NCI-H1694 treated with DMSO at 0.1 percent for 48 hours (cell line): ENCODE measurements around the gene YWHAH.
A peak's percentile ranks its signal among the peaks of the same experiment; 100 is the strongest.
"Not testable (repeated sequence)": the region's sequence is repeated elsewhere in the genome, so short reads cannot be mapped to it uniquely, and the experiment has no call there.

Source experiments
- DNase-seq: peaks from one replicate; lab custom pipeline; 2025; lab: John Stamatoyannopoulos, UW

Gene YWHAH

DNA sequence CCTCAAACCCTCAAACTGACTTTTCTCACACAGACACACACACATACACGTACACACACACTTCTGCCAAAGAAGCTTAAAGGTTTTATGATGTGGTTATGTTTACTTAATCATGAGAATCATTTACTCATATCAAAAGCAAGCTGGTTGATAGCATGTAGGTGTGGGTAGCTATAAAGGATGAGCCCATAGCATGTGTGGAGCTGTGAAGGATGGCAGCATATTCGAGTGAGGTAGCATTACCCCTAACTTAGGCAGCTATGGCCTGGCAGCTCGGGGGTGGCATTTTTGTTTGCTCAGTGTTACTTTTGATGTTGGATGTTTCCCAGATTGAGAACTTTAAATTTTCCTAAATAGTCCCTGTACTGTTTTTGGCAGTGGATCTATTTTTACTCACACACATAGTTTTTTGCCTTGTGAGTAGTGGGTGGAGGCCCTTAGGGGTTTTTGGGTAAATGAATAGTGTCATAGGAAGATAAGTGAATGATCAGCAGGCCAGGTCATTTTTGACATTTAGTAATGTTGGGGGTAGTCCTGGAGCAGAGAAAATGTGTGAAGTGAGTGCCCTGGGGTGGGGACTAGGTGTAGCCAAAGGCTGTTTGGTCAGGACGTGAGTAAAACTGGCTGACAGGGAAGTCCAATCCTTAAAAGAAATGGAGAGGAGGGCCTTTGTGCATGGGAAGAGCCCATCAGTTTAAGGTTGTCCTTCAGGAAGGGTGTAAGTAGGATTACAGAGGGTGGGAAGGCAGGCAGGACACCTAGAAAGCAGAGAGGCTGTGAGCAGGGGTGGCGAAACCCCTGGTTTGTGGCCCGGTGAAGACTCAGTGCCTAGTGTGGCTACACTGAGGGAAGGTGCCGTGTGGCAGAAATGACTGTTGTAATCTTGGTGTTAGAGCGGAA is 7.1 kb downstream of the YWHAH start:
- DNase-seq: no peak

DNA sequence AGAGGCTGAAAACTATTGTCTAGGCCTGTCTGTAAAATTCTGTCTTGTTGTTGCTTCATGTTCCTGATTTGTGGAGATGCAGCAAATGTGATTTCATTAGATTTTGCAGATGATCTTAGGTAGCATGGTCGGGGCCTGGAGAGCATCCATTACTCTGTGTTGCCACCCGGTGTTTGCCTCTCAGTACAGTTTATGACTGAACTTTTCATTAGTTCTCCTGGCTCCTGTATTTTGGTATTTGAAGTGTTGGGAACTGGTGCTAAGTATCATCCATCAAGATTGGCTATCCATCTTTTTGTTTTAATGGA is 7.7 kb downstream of the YWHAH start:
- DNase-seq: no peak

DNA sequence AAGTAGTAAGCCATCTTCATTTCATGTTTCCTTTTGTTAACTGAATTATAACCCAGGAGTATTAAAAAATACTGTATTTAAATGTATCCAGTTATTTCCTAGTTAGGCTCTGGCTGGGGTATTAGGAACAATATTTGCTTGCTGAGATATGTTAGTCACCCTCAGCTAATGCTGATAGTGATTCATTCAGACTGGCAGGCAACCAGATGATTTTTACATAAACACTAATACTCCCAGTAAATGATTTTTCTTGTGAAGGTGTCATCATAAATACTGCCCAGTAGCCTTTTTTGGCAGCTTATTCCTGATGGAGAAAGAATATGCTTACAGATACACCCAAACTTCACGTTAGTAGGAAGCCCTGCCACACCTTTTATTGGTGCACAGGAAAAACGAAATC is 8.1 kb downstream of the YWHAH start:
- DNase-seq: no peak

DNA sequence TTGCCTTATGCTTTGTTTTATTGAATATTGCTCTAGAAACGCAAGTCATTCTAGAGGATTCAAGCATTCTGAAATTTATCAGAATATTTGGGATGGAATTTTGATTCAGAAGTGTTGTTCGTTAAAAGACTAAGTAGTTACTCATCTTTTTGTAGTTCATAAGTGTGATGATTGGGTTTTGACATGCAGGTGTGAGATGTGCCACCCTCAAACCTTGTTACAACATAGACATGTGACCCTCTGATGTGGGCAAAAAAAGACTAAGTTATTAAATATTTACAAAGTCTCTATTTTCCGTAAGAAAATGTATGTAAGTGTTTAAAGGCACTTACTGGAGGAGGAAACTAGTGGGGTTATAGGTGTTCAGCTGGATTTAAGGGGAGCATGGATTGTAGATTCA is 8.9 kb downstream of the YWHAH start:
- DNase-seq: no peak

DNA sequence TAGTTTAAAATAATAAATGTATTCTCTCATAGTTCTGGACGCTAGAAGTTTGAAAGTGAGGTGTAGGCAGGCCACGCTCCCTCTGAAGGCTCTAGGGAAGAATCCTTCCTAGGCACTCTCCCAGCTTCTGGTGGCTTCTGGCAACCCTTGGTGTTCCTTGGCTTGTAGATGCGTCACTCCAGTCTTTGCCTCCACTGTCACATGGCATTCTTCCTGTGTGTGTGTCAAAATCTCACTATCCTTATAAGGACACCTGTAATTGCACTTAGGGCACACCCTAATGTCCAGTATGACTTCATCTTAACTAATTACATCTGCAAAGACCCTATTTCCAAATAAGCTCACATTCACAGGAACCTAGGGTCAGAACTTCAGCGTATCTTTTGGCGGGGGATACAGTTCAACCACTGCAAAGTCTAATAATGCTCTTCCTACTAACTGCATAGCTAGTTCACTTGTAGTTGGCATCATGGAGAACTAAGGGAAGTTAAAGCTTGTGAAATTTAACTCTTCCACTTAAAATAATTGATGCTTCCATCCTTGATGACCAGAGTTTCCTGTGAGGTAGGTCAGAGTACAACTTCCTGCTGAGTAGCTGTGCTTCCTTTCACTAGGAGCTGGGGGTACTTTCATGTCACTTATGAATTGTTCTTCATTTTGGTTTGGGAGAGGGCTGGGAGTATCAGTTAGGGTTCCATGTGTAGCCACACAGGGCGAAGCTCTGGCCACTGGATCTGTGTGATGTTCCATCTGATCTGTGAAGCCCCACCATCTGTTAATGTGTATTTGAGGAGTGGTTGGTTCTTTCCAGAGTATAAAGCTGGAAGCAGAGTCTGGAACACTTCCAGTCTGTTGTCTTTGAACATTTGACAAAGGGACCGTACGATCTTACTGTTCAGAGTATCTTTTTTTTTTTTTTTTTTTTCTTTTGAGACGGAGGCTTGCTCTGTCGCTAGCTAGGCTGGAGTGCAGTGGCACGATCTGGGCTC is 10.5 kb downstream of the YWHAH start:
- DNase-seq: no peak

DNA sequence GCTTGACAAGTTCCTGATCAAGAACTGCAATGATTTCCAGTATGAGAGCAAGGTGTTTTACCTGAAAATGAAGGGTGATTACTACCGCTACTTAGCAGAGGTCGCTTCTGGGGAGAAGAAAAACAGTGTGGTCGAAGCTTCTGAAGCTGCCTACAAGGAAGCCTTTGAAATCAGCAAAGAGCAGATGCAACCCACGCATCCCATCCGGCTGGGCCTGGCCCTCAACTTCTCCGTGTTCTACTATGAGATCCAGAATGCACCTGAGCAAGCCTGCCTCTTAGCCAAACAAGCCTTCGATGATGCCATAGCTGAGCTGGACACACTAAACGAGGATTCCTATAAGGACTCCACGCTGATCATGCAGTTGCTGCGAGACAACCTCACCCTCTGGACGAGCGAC is 12.0 kb downstream of the YWHAH start:
- DNase-seq: no peak

DNA sequence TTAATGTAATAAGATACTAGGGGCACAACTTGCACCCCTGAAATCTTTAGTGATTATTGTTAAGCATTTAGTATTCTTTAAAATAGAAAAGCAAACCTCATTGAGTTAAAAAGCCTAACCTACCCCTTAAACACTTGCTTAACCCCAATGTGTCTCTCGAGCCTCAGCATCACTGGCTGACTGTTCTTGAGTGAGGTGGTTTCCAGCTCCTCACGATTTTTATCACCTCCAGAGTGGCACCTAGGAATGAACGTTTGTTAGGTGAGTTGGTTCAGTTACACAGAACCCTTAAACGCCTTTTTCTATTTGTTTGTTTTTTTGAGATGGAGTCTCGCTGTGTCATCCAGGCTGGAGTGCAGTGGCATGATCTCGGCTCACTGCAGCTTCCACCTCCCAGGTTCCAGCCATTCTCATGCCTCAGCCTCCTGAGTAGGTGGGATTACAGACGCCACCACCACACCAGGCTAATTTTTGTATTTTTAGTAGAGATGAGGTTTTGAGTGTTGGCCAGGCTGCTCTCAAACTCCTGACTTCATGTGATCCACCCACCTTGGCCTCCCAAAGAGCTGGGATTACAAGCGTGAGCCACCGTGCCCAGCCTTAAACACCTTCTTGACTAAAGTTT is 13.7 kb downstream of the YWHAH start:
- DNase-seq: no peak

DNA sequence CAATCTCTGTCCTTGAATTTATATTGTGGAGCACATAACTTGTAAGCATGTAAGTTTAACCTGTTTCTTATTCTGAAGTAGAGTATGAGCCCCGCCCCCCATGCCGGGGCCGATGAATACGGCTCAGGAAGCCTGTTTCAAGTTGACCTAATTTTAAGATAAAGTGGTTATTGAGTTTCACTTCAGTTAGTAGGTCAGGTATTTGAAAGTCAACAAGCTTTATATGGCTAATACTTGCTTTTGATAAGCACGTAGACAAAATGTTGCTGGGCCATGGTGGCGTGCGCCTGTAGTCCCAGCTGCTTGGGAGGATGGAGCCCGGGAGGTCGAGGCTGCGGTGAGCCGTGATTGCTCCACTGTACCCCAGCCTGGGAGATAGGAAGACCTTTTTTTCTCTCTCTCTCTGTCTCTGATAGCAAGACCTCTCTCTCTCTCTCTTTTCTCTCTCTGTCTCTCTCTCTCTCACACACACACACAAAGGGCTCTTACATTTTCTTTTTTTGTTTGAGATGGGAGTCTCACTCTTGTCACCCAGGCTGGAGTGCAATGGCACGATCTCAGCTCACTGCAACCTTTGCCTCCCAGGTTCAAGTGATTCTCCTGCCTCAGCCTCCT is 14.4 kb downstream of the YWHAH start:
- no peak for DNase-seq

DNA sequence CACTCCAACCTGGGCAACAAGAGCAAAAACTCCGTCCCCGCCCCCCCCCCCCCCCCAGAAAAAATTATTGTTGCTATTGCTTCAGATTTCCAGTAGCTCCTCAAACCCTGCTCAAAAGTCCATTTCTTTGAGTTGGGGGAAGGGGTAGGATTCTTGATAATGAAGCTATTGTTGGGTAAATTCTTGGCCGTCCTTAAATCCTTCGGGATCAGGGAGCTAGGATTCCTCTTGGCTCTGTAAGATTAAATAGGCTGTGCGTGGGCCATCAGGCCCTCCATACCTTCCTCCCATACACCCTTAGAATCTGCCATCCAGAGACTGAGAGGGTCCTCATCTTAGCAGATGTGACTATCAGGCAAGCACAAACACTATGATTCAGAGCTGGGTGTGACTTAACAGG is 16.4 kb downstream of the YWHAH start:
- no peak for DNase-seq

DNA sequence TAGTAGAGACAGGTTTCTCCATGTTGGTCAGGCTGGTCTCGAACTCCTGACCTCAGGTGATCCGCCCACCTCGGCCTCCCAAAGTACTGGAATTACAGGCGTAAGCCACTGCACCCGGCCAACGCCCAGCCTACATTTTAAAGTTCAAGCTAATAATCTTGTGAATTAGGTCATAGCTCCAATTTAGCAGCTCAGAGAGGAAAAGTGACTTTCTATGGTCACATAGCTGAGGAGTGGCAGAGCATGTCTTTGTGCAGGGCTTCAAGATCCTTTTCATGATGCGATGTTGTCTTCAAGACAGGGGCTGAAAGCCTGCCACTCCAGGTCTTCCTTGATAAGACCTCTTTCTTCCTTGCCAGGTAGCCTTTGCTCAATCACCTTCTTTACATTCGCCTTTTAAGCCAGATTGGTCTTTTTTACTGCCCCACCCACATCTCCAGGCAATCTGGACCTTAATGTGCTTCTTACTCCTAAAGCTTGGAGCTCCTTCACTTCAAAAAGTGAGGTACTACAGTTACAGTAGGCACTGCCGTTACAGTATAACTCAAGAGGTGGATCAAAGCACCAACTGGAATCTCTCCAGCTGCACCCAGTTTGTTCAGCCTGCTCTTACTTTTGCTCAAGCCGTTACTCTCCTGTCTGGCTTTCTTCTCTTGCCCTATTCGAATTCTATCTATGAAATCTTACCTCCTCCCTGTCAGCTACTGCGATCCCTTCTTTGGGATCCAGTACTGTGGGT is 18.2 kb downstream of the YWHAH start:
- DNase-seq: no peak

DNA sequence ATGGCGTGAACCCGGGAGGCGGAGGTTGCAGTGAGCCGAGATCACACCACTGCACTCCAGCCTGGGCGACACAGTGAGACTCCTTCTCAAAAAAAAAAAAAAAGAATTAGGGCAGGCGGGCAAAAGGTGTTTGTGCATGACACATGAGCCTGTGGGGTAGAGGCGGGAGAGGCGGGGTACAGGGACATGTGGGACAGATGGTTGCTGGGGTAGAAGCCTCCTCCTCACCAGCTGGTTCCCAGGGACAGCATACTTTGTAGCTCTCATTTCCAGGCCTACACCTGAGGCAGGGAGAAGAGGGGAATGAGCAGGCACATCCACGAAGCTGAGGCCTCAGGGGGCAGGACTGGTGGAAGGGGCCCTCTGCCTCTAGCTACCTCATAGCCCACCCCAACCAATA is 23.7 kb downstream of the YWHAH start:
- DNase-seq: peak; percentile 52

DNA sequence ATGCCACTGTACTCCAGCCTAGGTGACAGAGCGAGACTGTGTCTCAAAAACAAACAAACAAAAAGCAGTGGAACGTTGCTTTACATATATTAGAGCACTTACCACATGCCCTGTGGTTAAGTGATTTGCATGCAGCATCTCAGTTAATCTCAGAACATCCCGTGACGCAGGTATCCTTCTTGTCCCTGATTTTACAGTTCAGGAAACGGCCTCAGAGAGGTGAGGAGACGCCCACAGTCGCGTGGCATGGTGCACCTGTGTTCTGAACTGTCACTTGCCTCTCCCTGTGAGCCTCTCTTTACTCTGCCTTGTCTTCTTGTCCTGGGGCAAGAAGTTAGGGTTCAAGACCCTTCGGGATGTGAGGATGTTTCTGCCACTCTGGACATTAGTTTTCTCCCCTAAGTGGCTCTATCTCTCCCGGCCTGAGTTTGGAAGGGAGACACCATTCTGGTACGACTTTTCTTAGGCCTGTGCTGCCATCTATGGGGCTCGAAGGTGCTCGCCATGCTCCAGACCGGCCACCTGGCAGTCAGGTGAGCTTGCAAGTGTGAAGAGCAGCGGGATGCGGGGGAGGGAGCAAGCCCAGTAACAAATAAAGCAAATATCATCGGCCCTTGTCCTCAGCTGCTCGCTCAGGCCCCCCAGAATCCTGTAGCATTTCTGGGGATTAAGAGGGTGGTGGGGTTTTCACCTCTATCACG is 25.6 kb downstream of the YWHAH start:
- DNase-seq: peak; percentile 39

DNA sequence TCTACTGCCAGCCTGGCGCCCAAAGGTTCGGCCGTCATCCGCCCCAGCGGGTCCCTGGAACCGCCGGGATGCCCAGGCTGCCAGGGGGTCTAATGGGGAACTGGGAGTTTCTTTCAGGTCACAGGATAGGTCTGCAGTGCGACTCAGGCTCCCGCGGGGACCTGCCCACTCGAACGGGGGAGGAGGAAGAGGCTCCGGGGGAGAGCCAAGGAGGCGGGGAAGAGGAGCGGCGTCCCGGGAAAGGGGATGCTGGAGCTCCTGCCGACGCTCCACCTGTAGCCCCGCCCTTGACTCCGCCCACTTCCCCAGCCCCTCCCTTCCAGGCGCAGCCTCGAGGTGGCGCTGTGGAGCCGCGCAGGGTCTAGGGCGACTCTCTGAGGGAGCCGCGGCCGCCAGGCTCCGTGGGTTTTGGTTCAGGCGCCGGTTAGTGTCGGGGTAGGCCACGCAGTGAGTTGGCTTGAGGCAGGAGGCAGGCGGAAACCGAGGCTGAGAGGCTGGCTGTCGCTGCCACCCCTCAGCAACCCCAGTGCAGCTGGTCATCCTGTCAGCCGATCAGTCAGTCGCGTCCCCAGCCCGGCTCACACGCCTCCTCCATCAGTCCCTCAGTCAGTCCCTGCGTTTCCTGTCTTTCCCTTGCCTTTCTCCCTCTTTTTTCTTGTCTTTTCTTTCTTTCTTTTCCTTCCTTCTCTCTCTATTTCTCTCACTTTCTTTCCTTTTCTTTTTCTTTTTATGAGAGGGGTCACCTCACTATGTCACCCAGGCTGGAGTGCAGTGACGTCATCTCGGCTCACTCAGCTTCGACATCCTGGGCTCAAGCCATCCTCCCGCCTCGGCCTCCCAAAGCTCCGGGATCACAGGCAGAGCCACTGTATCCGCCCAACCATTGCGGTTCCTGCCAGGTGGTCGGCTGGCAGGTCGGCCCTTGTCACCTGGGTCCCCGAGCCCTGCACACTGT is 26.4 kb downstream of the YWHAH start:
- peak; percentile 51 for DNase-seq

DNA sequence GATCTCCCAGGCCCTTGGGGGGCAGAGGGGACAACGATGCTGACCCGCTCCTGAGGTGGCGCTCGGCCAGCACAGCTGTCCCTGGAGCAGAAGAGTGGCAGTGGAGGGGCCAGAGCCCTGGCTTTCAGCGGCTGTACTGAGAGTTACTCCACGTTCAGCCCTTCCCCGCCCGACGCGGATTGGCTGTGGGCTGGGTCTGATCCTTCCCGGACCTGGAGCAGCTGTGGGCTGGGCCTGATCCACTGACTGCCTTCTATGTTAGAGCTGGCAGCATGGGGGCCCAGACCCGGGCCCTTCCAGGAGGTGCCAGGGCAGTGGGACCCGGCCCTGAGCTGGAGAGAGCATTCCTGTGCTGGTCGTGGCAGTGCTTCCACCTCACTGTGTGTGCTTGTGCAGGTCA is 27.8 kb downstream of the YWHAH start:
- no peak for DNase-seq

DNA sequence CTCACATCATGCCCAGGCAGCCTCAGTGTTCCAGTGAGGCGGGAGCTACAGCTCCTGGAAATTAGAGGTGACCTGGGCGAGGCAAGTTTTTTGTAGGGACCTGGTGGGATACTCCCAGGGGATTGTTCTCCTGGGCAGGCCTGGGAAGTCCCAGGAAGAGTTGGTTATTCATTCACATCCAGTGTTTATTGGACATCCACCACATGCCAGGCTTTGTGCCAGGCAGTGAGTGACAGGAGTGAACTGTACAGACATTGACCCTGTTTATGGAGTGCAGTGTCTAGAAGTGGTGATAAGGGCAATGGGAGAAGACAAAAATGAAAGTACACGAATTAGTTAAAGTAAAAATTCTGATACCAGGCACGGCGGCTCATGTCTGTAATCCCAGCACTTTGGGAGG is 29.4 kb downstream of the YWHAH start:
- DNase-seq: no peak

DNA sequence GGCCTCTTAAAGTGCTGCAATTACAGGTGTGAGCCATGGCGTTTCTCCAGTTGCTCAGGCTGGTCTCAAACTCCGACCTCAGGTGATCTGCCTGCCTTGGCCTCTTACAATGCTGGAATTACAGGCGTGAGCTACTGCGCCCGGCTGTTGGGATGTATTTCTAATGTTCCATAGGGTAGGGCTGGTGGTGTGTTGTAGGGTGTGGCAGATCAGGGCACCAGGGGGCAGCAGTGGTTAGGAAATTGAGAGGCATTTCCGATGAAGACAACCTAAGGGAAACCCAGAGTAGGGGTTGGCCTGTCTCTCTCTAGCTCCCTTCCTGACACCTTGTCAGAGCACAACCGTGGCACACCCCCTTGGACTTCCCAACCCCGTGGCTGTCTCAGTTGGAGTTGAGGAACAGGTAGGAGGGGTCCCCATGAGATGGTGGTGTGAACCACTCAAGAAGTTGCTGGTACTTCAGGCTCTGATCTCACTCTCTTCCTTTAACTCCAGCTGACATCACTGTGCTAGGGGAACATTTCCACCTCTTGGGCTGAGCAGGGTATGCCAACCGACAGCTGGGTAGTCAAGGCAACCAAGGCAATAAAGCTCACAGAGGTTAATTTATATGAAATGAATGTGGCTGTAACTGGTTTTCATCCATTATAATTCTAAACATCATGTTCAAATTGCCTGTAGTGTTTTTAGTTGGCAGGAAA is 33.0 kb downstream of the YWHAH start:
- peak; percentile 95 for DNase-seq

DNA sequence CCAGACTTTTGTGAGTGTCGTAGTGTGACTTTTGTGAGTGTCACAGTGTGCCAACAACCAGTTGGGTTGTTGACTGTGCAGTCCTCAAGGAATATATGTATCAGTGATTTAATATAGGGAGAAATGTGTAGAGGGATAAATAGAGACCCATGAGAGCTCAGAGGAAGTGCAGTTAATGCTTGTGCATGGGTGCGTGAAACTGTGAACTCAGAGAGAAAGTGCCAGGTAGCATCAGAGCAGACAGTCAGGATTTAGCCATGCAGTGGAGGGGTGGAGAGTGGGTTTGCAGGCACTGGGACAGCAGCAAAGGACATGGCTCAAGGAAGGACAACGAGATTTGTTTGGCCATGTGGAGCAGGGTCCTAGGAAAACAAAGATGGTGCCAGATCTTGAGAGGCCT is 33.6 kb downstream of the YWHAH start:
- no peak for DNase-seq

DNA sequence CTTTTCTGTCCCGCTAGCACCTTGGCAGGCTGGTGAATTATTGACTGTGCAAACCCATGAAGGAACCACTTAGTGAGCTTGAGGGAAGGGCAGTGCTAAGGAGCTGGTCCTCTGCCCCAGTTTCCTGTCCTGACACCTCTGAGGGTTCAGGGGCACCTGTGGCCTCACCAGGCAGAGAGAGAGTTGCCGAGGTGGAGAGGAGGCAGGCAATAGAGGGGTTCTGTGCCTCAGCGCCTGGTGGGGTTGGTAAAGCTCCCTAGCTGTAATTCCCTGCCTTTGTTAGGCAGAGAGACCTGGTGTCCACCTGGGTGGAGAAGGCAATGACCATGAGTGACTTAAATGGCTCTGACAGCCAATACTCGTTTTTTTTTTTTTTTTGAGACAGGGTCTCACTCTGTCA is 36.3 kb downstream of the YWHAH start:
- DNase-seq: no peak

DNA sequence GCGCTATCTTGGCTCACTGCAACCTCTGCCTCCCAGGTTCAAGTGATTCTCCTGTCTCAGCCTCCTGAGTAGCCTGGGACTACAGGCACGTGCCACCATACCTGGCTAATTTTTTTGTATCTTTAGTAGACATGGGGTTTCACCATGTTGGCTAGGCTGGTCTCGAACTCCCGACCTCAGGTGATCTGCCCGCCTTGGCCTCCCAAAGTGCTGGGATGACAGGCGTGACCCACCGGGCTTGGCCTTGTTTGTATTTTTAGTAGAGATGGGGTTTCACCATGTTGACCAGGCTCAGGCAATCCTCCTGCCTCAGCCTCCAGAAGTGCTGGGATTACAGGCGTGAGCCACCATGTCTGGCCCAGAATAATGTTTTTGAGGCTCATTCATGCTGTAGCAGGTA is 37.6 kb downstream of the YWHAH start:
- not testable (repeated sequence) for DNase-seq
